K562 (cell line): ENCODE measurements around the gene KCNJ11. TPM values are rescaled to one million over a fixed set of nuclear protein-coding genes. Genes with fewer than 3 reads are reported as not detected.
A peak's percentile ranks its signal among the peaks of the same experiment; 100 is the strongest.

ENCODE experiments used
- ATAC-seq: fragments of 200-7000 bp; cut with Tn5 transposase; 3 replicates; pipeline ENCODE4 v1.9.1; 2020; ENCODE audit warnings: moderate library complexity
- BruUV-seq: library from RNA; stranded (reverse); fragments of 400-500 nt; replicated peaks from 2 replicates; lab custom pipeline; 2021; lab: Mats Ljungman, UMichigan
- CTCF ChIA-PET: fragments of 300-600 bp; formaldehyde crosslinking; extraction: SDS; loops from one replicate; lab custom pipeline; 2021; ENCODE audit warnings: low intra/inter-chr PET ratio; lab: Yijun Ruan, JAX
- POLR2A ChIA-PET: fragments of 300-600, 350-650 bp; sonication (Branson Sonifier 250); formaldehyde crosslinking; extraction: SDS; loops from one replicate; lab custom pipeline; 2021; ENCODE audit warnings: antibody characterized with exemption, inconsistent platforms; lab: Yijun Ruan, JAX
- DNase-seq, 4 experiments: peaks; one replicate each; pipeline versions ENCODE4 v3.0.0 to v3.0.0-alpha.2; 2011 to 2018; ENCODE audit warnings: low spot score in 3 of 4, mixed read lengths in 3 of 4; ENCODE audit errors: extremely low read depth in 1 of 4
- FAIRE-seq: peaks from 2 replicates; lab custom pipeline; 2011; peaks lifted over from hg19 to GRCh38; lab: Jason Lieb, UNC
- H2AFZ ChIP-seq: 2 replicates; pipeline ENCODE4 v1.6.0; 2011; ENCODE audit warnings: low read depth, low read length, control low read depth, inconsistent platforms
- H3K27ac ChIP-seq: fragments of 200-600 bp; 3 replicates; pipeline ENCODE4 v1.8.0; 2011; ENCODE audit warnings: low read depth, mild to moderate bottlenecking, control low read depth, inconsistent platforms, low read length, moderate library complexity, mixed read lengths; ENCODE audit errors: extremely low read depth
- H3K27me3 ChIP-seq, 2 experiments: fragments of 300-600 bp in 1 of 2; 2 replicates in 1 of 2; 3 replicates in 1 of 2; pipeline versions ENCODE4 v1.6.0 to v1.8.0; 2011; ENCODE audit warnings: inconsistent platforms in 2 of 2, low read length in 2 of 2, mild to moderate bottlenecking in 1 of 2, mixed read lengths in 1 of 2, moderate library complexity in 1 of 2; ENCODE audit not compliant: control insufficient read depth in 2 of 2, insufficient read depth in 2 of 2
- H3K36me3 ChIP-seq: fragments of 300-600 bp; 3 replicates; pipeline ENCODE4 v1.8.0; 2011; ENCODE audit warnings: mild to moderate bottlenecking, low read length, inconsistent platforms; ENCODE audit not compliant: control insufficient read depth, insufficient read depth
- H3K4me1 ChIP-seq, 2 experiments: fragments of 200-600 bp in 1 of 2; replicated peaks in 1 of 2; 2 replicates in 1 of 2; 3 replicates in 1 of 2; pipeline versions ENCODE4 v1.5.1 to v1.8.0; 2011; ENCODE audit warnings: inconsistent platforms in 2 of 2, low read length in 2 of 2, mild to moderate bottlenecking in 1 of 2, mixed read lengths in 1 of 2, moderate library complexity in 1 of 2; ENCODE audit not compliant: control insufficient read depth in 2 of 2, insufficient read depth in 2 of 2
- H3K4me2 ChIP-seq: 2 replicates; pipeline ENCODE4 v1.6.1; 2011; ENCODE audit warnings: low read length, control low read depth, inconsistent platforms, mixed read lengths; ENCODE audit not compliant: insufficient read depth
- H3K4me3 ChIP-seq: fragments of 200-600 bp; sonication (generic), shearing (Covaris generic); 2 replicates; pipeline ENCODE4 v1.5.1; 2016; ENCODE audit warnings: control low read depth, inconsistent platforms
- H3K79me2 ChIP-seq: fragments of 200-600 bp; 3 replicates; pipeline ENCODE4 v1.8.0; 2011; ENCODE audit warnings: low read length, inconsistent platforms; ENCODE audit not compliant: control insufficient read depth, insufficient read depth
- H3K9ac ChIP-seq, 2 experiments: 2 replicates each; pipeline versions ENCODE4 v1.6.0 to v1.6.1; 2011; ENCODE audit warnings: low read depth in 2 of 2, low read length in 2 of 2, control low read depth in 1 of 2, inconsistent platforms in 1 of 2, mild to moderate bottlenecking in 1 of 2, mixed read lengths in 1 of 2; ENCODE audit not compliant: insufficient read depth in 1 of 2
- H3K9me1 ChIP-seq: one replicate; pipeline ENCODE4 v1.6.0; 2011; ENCODE audit warnings: inconsistent platforms, mild to moderate bottlenecking, low read length, moderate library complexity; ENCODE audit not compliant: control insufficient read depth, insufficient read depth
- H3K9me3 ChIP-seq: replicated peaks from 2 replicates; pipeline ENCODE4 v1.5.1; 2011; ENCODE audit warnings: low read depth, low read length, inconsistent platforms; ENCODE audit not compliant: control insufficient read depth, insufficient read depth
- H4K20me1 ChIP-seq: replicated peaks from 2 replicates; pipeline ENCODE4 v1.6.1; 2011; ENCODE audit warnings: low read length, inconsistent platforms, mixed read lengths; ENCODE audit not compliant: control insufficient read depth, insufficient read depth
- ARID1B ChIP-seq: fragments of 450-650 bp; IDR thresholded peaks from 2 replicates; pipeline ENCODE4 v1.6.1; 2016; ENCODE audit warnings: antibody characterized with exemption, mild to moderate bottlenecking, inconsistent platforms
- BCOR ChIP-seq: fragments of 450-650 bp; IDR thresholded peaks from 2 replicates; pipeline ENCODE4 v1.6.1; 2016
- BRD4 ChIP-seq: fragments of 200-600 bp; sonication (generic); IDR thresholded peaks from 2 replicates; pipeline ENCODE4 v1.6.1; 2017; ENCODE audit warnings: inconsistent platforms
- CBX1 ChIP-seq: sonication (generic); IDR thresholded peaks from 2 replicates; pipeline ENCODE4 v1.6.1; 2016; ENCODE audit warnings: antibody characterized with exemption, low read depth, mild to moderate bottlenecking
- DNMT1 ChIP-seq: fragments of 450-650 bp; IDR thresholded peaks from 2 replicates; pipeline ENCODE4 v1.6.1; 2016; ENCODE audit warnings: antibody characterized with exemption, mild to moderate bottlenecking
- EGR1 ChIP-seq: fragments of 450-650 bp; conservative IDR thresholded peaks from 2 replicates; pipeline ENCODE4 v1.6.1; 2017; ENCODE audit warnings: mild to moderate bottlenecking
- FIP1L1 ChIP-seq: fragments of 200-400 bp; formaldehyde crosslinking; IDR thresholded peaks from 2 replicates; pipeline ENCODE4 v1.6.1; 2018; ENCODE audit warnings: mild to moderate bottlenecking, low read depth, low read length; ENCODE audit not compliant: poor library complexity, severe bottlenecking
- HDAC2 ChIP-seq: fragments of 450-650 bp; IDR thresholded peaks from 2 replicates; pipeline ENCODE4 v1.6.1; 2016; ENCODE audit warnings: mild to moderate bottlenecking
- KDM1A ChIP-seq, 2 experiments: fragments of 450-650 bp; IDR thresholded peaks; 2 replicates each; pipeline ENCODE4 v1.6.1; 2016; ENCODE audit warnings: mild to moderate bottlenecking in 2 of 2
- KDM4B ChIP-seq, 2 experiments: fragments of 450-650 bp in 1 of 2; sonication (generic) in 1 of 2; IDR thresholded peaks; 2 replicates each; pipeline ENCODE4 v1.6.1; 2016 to 2017; ENCODE audit warnings: borderline replicate concordance in 2 of 2, antibody characterized with exemption in 1 of 2, low read depth in 1 of 2, mild to moderate bottlenecking in 1 of 2
- MEIS2 ChIP-seq: fragments of 450-650 bp; IDR thresholded peaks from 2 replicates; pipeline ENCODE4 v1.6.1; 2014; ENCODE audit warnings: mild to moderate bottlenecking; ENCODE audit not compliant: partially characterized antibody
- MYNN ChIP-seq, 2 experiments: sonication (generic); formaldehyde crosslinking in 1 of 2; IDR thresholded peaks; 2 replicates each; pipeline versions ENCODE4 v1.5.0 to v1.6.1; 2016 to 2020; ENCODE audit warnings: antibody characterized with exemption in 1 of 2, missing genetic modification reagents in 1 of 2
- PHB2 ChIP-seq: fragments of 450-650 bp; IDR thresholded peaks from 2 replicates; pipeline ENCODE4 v1.6.1; 2017; ENCODE audit warnings: low read depth
- RBM25 ChIP-seq: fragments of 200-400 bp; formaldehyde crosslinking; IDR thresholded peaks from 2 replicates; pipeline ENCODE4 v1.6.1; 2018; ENCODE audit warnings: low read length, low read depth, moderate library complexity; ENCODE audit not compliant: severe bottlenecking
- RCOR1 ChIP-seq, 2 experiments: IDR thresholded peaks; 2 replicates each; pipeline ENCODE4 v1.6.1; 2012; ENCODE audit warnings: low read depth in 2 of 2, low read length in 2 of 2, borderline replicate concordance in 1 of 2, improper control_type of control experiment in 1 of 2
- RFX1 ChIP-seq: fragments of 450-650 bp; IDR thresholded peaks from 2 replicates; pipeline ENCODE4 v1.6.1; 2016; ENCODE audit warnings: mild to moderate bottlenecking, moderate library complexity
- RNF219 ChIP-seq: fragments of 250-450 bp; sonication (Bioruptor Pico); IDR thresholded peaks from 2 replicates; pipeline ENCODE4 v1.5.0; 2022; ENCODE audit warnings: mild to moderate bottlenecking
- SMARCB1 ChIP-seq: IDR thresholded peaks from 2 replicates; pipeline ENCODE4 v1.6.1; 2011; ENCODE audit warnings: improper control_type of control experiment, low read depth; ENCODE audit not compliant: insufficient read length
- TFAM ChIP-seq: fragments of 250-450 bp; sonication (Bioruptor Pico); conservative IDR thresholded peaks from 2 replicates; pipeline ENCODE4 v1.5.0; 2021; ENCODE audit warnings: mild to moderate bottlenecking, moderate library complexity
- TOE1 ChIP-seq, 2 experiments: fragments of 450-650 bp in 1 of 2; sonication (generic) in 1 of 2; formaldehyde crosslinking in 1 of 2; IDR thresholded peaks; 2 replicates each; pipeline versions ENCODE4 v1.7.1 to v1.8.0; 2016 to 2022; ENCODE audit warnings: borderline replicate concordance in 2 of 2, mild to moderate bottlenecking in 2 of 2, antibody characterized with exemption in 1 of 2, inconsistent platforms in 1 of 2, low read depth in 1 of 2, missing genetic modification reagents in 1 of 2, moderate library complexity in 1 of 2
- ZNF165 ChIP-seq: fragments of 250-450 bp; sonication (Bioruptor Pico); IDR thresholded peaks from 2 replicates; pipeline ENCODE4 v1.4.0; 2020; ENCODE audit warnings: borderline replicate concordance
- ZNF431 ChIP-seq: sonication (generic); formaldehyde crosslinking; IDR thresholded peaks from 2 replicates; pipeline ENCODE4 v1.8.0; 2022; ENCODE audit warnings: mild to moderate bottlenecking, missing genetic modification reagents
- WGBS: fragments of 100-300 bp; shearing (Covaris generic); methylation state at CpG from one replicate; pipeline ENCODE4 v1.1.6; 2016; ENCODE audit warnings: low coverage, mixed read lengths; ENCODE audit not compliant: insufficient coverage; ENCODE audit errors: missing lambda C conversion rate; 5-methylcytosine and 5-hydroxymethylcytosine counted together
- in situ Hi-C: fragments of 300-500 bp; cut with MboI; formaldehyde crosslinking; loops from 4 replicates; pipeline ENCODE4 v1.15.0; 2018; ENCODE audit warnings: inconsistent platforms, mixed read lengths
- intact Hi-C: fragments of 100-400 bp; cut with micrococcal nuclease; formaldehyde crosslinking; loops from 2 replicates; pipeline ENCODE4 v1.14.2; 2022
- polyA plus RNA-seq, 8 experiments: library from polyadenylated mRNA; depleted of rRNA in 4 of 8; stranded (reverse) in 5 of 8; unstranded in 3 of 8; fragments of >200 nt; fragmentation: Nextera tagmentation in 2 of 8; fragmentation: Illumina TruSeq in 1 of 8; extraction: Ambion mirVana in 2 of 8; extraction: Trizol in 1 of 8; gene quantifications; 2 replicates each; pipeline versions ENCODE4 v1.2.1 to v1.2.3, GENCODE V29; 2011 to 2014; ENCODE audit warnings: inconsistent platforms in 1 of 8, missing spikeins in 1 of 8
- total RNA-seq, 7 experiments: library from RNA; depleted of rRNA in 6 of 7; stranded (reverse); fragments of >200 nt in 6 of 7; fragmentation: Illumina TruSeq in 2 of 7; extraction: Trizol in 2 of 7; gene quantifications; 2 replicates each; pipeline versions ENCODE4 v1.2.1 to v1.2.3, GENCODE V29; 2011 to 2021; ENCODE audit warnings: low replicate concordance in 1 of 7

Gene KCNJ11
- total and polyA plus RNA-seq, 9 of the 15 experiments (the other 6 are each of a cell fraction or from before 2014, with no cell fraction given): 0.54 to 3.7 (median 0.86) TPM; not detected in 2

- intact Hi-C loops (no loop called here), in situ Hi-C loops (no loop called here)
- H2AFZ ChIP-seq: peak overlapping the region; percentile 54; the same call in 1 of the 2 replicates
- BruUV-seq: no TSS peak
- FAIRE-seq (no peak), ATAC-seq (no peak), DNase-seq (no peak)
- H4K20me1 ChIP-seq: 0 out of 2 replicates have a peak, but pooled peaks cover 5% of the 10 kb centered on the region
- no peaks in the 10 kb centered on the region for H3K36me3 ChIP-seq
- no peaks in the 10 kb centered on the region for H3K9me1 ChIP-seq
- no peaks in the 10 kb centered on the region for H3K79me2 ChIP-seq
- H3K4me3 ChIP-seq: no peak overlapping the region
- no peak overlapping the region for H3K9ac ChIP-seq
- H3K4me1 ChIP-seq: peaks cover 6 to 7% of the 10 kb centered on the region in 2 experiments; a peak in 2 of 5 replicates
- H3K4me2 ChIP-seq: no peak overlapping the region
- ChIA-PET CTCF (no interaction called here), POLR2A (interaction anchor here (0.9 kb wide), 1 partner anchor 12 kb away, joined by 4 read pairs; no protein-coding TSS in a partner anchor)
- H3K27me3 ChIP-seq: peaks cover 12 to 30% of the 10 kb centered on the region in 2 experiments; a peak in 3 of 5 replicates
- H3K27ac ChIP-seq: no peak overlapping the region
- no peaks in the 10 kb centered on the region for H3K9me3 ChIP-seq
- 43% methylated on average over 8 of the region's 8 CpGs for WGBS
- TF ChIP-seq DNMT1 (no peak), SMARCB1 (no peak), RFX1 (no peak), BRD4 (no peak), MYNN (IDR thresholded peaks at IDR 0.05) (no peak), MYNN (CRISPR knock-in tag; IDR thresholded peaks at IDR 0.05) (no peak), FIP1L1 (no peak), EGR1 (no peak), ARID1B (no peak), BCOR (peak; percentile 70), PHB2 (no peak), MEIS2 (no peak), TFAM (CRISPR knock-in tag) (no peak), TOE1 (IDR thresholded peaks at IDR 0.05; ENCODE audit: borderline replicate concordance) (no peak), TOE1 (CRISPR knock-in tag; IDR thresholded peaks at IDR 0.05; ENCODE audit: borderline replicate concordance, low read depth) (no peak), RCOR1 (IDR thresholded peaks at IDR 0.05; ENCODE audit: borderline replicate concordance in 1 of 2, low read depth in 2 of 2, low read length in 2 of 2) (0 out of 4 replicates have a peak, but pooled peaks of 1 of the 2 experiments have one; percentile 6), ZNF431 (no peak), KDM1A (IDR thresholded peaks at IDR 0.05) (peak in 1 of 2 experiments; percentile 51; a peak in 1 of 4 replicates), CBX1 (0 out of 2 replicates have a peak, but pooled peaks have one; percentile 24), RNF219 (no peak), ZNF165 (CRISPR knock-in tag) (no peak), HDAC2 (0 out of 2 replicates have a peak, but pooled peaks have one; percentile 22), RBM25 (peak; percentile 71), KDM4B (IDR thresholded peaks at IDR 0.05; ENCODE audit: borderline replicate concordance in 2 of 2, low read depth in 1 of 2) (no peak)
Measured at GRCh38 chr11:17406082-17406817, 17.8 kb upstream of the KCNJ11 start.
